Posterior vena cava (tissue), 2 donors: ENCODE data around the gene ZSCAN20. TPM values are rescaled to one million over a fixed set of nuclear protein-coding genes. Genes with fewer than 3 reads are reported as not detected.

Source experiments
- DNase-seq: peaks from one replicate; pipeline ENCODE4 v3.0.0-alpha.2; 2020; ENCODE audit warnings: low spot score
- intact Hi-C, 2 donors: fragments of 100-400 bp; cut with DNase I; formaldehyde crosslinking; loops; one replicate each; pipeline versions ENCODE4 v1.14.1 to v1.14.2; 2022 to 2023
- total RNA-seq, 2 donors: library from RNA; stranded (reverse); fragmentation: NEBNext Ultra II Directional; extraction: Animal tissue kit (Norgen Biotek cat#: 25700); gene quantifications; one replicate each; pipeline ENCODE4 v1.2.1, GENCODE V29; 2021
- donor health status: DM: yes; HTN: yes; CAD: no.
- donor health status: DM: yes; HTN: yes; CAD: no.

ZSCAN20 gene
- total RNA-seq, 2 donors from 2014 or later: 5.1 to 5.7 TPM

DNA sequence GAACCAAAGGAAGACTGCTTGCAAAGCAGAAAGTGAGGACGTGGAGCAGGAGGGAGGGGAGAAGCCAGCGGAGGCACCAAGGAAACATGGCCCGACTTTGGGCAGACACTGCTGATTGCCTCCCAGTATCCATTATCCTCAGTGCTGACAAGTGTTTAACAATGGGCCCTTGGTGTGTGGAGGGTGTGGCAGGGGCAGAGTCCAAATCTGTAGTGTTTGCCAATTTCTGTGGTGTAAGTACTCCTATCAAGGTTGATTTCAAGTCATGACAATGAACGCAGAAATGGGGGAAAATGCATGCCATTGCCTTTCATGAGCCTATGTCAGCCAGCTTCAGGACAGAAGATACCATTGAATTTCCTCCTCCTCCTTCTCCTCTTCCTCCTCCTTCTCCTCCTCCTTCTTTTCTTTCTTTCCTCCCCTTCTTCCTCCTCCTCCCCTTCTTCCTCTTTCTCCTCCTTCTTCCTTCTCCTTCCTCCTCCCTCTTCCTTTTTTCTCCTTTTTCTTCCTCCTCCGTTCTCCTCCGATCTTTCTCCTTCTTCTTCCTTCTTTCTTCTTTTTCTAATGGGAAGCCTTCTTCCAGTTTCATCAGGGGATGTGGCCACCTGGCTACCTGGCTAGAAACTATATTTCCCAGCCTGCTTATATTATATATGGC lies 31.2 kb upstream of the ZSCAN20 start:
- intact Hi-C loops: no loop called here

DNA sequence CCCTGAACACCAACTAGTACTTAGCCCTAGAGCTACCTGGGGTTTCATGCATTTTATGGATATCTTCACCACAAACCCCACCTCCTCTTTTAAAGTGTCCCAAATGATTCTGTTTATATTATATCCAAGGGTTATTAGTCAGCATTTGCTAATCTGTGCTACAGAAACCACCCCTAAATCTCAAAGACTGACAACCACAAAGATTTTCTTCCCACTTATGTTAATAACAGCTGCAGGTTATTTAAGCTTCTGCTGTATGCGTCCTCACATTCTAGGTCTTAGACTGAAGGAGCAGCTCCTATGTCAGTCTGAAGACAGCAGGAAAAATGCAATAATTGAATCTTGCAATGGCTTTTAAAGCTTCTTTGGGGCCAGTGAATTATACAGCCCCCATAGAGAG lies 30.3 kb upstream of the ZSCAN20 start:
- no peak for DNase-seq
- intact Hi-C loops: no loop called here

More for the DNA sequence above, 31.2 kb upstream of the ZSCAN20 start:
- DNase-seq: no peak

DNA sequence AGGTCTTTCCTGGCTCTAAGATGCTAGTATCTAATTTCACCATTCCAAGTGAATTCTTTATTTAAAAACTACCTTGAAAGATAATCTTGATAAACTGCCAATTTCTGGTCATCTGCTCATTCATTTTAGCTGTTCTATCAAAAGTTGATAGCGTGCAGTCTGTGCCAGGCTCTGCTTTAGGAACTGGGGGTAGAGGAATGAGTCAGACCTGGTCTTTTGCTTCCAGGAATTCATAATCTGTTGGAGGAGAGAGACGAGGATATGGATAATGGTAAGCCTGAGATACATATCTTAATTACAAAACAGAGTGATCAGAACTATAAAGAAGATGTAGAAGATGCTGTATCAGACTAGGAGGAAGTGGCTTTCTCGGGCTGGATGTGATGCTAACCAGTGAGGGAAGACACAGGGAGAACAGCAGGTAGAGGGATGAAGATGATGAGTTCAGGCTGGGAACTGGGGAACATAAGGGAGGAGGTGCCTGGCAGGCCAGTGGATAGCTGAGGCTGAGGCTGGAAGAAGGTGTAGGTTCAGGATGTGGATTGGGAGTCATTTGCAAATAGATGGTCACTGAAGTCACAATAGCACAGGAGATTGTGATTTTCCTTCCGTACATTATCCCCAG lies 29.3 kb upstream of the ZSCAN20 start:
- DNase-seq: no peak
- intact Hi-C loops: no loop called here

GRCh38 chr1:33443705-33444180 lies 28.7 kb upstream of the ZSCAN20 start:
- intact Hi-C loops: loop anchor here in 1 of 2 donors (2.0 kb wide), 1 partner anchor 57 kb away; no protein-coding TSS in a partner anchor
- no peak for DNase-seq

DNA sequence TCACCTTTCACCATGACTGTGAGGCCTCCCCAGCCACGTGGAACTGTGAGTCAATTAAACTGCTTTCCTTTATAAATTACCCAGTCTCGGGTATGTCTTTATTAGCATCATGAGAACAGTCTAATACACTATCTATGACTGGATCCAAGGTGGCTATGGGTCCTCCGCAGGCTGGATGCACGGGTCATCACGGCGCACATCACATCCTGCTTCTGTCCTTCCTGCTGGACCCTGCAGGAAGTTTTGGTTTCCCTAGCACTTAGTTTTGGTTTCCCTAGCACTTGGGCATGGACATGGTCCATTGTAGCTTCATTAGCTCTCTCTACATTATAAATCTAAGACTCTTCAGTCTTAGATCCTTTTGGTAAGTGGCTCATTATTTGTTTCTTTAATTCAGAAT lies 27.3 kb upstream of the ZSCAN20 start:
- intact Hi-C loops: loop anchor here in 1 of 2 donors (2.0 kb wide), 1 partner anchor 58 kb away; no protein-coding TSS in a partner anchor

GRCh38 chr1:33446590-33446989 lies 25.9 kb upstream of the ZSCAN20 start:
- intact Hi-C loops: no loop called here
- no peak for DNase-seq

More for the DNA sequence above, 27.3 kb upstream of the ZSCAN20 start:
- DNase-seq: no peak

GRCh38 chr1:33454646-33455282 lies 17.7 kb upstream of the ZSCAN20 start:
- intact Hi-C loops: no loop called here
- no peak for DNase-seq

- intact Hi-C loops: no loop called here
- DNase-seq: no peak
Observed at GRCh38 chr1:33455539-33456501, 16.6 kb upstream of the ZSCAN20 start.

- intact Hi-C loops: no loop called here
Observed at GRCh38 chr1:33456502-33456886, 16.0 kb upstream of the ZSCAN20 start.

DNA sequence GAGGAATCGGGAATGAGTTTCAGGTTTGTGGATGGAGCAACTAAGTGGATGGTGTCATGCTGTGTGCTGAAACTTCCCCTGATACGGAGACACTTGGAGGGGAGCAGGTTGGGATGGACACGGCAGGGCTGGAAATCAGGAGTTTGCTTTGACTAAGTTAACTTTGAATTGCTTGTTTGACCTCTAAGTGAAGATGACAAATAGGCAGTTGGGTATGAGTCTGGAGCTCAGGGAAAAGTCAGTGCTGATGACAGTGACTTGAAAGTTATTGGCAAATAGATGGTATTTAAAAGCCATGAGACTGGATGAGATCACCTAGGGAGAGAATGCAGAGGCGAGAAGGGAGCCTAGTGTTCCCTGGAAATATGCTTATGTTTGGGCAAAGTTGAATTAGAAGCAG lies 12.8 kb upstream of the ZSCAN20 start:
- DNase-seq: no peak
- intact Hi-C loops: loop anchor here in 1 of 2 donors (10.0 kb wide), 2 partner anchors 85 to 225 kb away; no protein-coding TSS in a partner anchor

More at GRCh38 chr1:33456502-33456886, 16.0 kb upstream of the ZSCAN20 start:
- no peak for DNase-seq

GRCh38 chr1:33460144-33460543 lies 12.3 kb upstream of the ZSCAN20 start:
- DNase-seq: no peak
- intact Hi-C loops: loop anchor here in 1 of 2 donors (10.0 kb wide), 2 partner anchors 85 to 225 kb away; no protein-coding TSS in a partner anchor

DNA sequence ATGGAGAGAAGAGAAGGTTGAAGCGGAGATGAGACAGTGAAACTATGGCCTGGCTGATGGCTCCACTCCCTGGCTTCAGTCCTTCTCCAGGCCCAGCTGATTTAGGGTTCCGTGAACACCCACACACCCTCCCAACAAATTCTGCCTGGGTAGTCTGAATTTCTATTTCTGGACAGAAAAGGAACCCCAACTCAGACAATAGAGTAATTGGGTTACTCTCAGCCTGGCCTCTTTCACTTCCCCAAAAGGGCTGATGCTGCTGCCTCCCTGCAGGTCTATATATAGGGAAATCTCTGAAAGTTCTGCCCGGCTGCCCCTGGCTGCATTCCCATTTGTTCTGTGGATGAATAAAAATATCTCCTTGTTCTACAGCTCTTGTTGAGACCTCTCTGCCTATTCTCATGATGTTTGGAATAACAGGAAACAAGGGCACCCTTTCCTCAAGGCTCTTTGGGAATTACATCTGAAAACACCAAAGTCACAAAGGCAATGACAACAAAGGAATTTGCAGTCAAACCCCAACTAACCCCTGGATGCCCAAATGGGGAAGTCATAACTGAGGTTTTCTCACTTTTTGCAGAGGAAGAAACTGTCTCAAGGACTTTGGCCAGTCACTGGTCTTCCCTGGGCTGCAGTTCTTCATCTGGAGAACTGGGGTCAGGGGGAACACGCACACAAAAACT lies 11.4 kb upstream of the ZSCAN20 start:
- intact Hi-C loops: loop anchor here in 1 of 2 donors (10.0 kb wide), 2 partner anchors 86 to 226 kb away; no protein-coding TSS in a partner anchor
- no peak for DNase-seq

GRCh38 chr1:33462405-33463164 lies 9.9 kb upstream of the ZSCAN20 start:
- DNase-seq: no peak
- intact Hi-C loops: loop anchor here in 1 of 2 donors (10.0 kb wide), 2 partner anchors 88 to 228 kb away; no protein-coding TSS in a partner anchor

GRCh38 chr1:33464552-33464951 lies 7.9 kb upstream of the ZSCAN20 start:
- intact Hi-C loops: loop anchor here in 1 of 2 donors (10.0 kb wide), 2 partner anchors 90 to 230 kb away; no protein-coding TSS in a partner anchor

DNA sequence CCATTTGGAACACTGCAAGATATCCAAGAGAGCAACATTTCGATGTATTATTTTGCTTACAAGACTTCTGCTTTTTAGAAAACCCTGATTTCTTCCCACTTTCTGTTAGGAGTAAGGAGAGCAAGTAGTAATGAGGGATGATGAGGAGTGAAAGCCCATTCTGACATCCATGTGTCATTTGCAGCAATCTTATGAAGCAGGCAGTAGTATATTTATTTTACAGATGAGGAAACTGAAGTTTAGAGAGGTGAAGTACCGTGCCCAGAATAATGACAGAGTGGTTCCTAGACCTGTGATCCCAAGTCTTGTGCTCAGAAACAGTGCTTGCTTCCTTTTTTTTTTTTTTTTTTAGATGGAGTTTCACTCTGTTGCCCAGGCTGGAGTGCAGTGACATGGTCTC lies 7.1 kb upstream of the ZSCAN20 start:
- intact Hi-C loops: loop anchor here (5.0 to 10.0 kb wide), 3 partner anchors 91 to 231 kb away; no protein-coding TSS in a partner anchor
- DNase-seq: no peak

More at GRCh38 chr1:33464552-33464951, 7.9 kb upstream of the ZSCAN20 start:
- DNase-seq: no peak

DNA sequence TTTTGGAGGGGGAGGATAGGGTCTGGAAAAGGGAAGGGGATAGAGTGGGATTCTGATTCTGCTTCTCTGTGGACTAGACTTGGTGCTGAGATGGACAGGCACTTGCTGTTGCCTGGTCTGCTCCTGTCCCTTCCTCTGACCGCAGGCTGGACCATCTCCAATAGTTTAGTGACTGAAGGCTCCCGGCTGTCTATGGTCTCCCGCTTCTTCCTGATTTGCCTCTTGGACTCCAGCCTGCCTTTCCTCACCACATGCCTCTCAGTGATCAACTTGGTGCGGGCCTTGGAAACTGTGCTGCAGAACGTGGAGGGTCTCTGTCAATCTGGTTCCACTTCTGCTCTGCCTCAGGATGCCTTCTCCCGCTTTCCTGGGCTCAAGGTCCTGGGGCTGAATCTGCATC lies 6.3 kb upstream of the ZSCAN20 start:
- no peak for DNase-seq
- intact Hi-C loops: loop anchor here (5.0 to 10.0 kb wide), 3 partner anchors 91 to 231 kb away; no protein-coding TSS in a partner anchor

- no peak for DNase-seq
- intact Hi-C loops: loop anchor here (5.0 to 10.0 kb wide), 3 partner anchors 93 to 233 kb away; no protein-coding TSS in a partner anchor
Observed at GRCh38 chr1:33468011-33468410, 4.4 kb upstream of the ZSCAN20 start.
